GM18861 (cell line): Measurements from ENCODE around the gene DDI2.
"Not testable (repeated sequence)": the region's sequence is repeated elsewhere in the genome, so short reads cannot be mapped to it uniquely, and the experiment has no call there.

Experiments used
- ATAC-seq: cut with Tn5 transposase; IDR thresholded peaks from one replicate; pipeline ENCODE4 v1.9.1; 2021; ENCODE audit not compliant: unreplicated experiment

The DDI2 gene

GRCh38 chr1:15633756-15634420, 16.6 kb downstream of the DDI2 start:
- ATAC-seq: no peak

GRCh38 chr1:15636436-15636835, 19.2 kb downstream of the DDI2 start:
- no peak for ATAC-seq

GRCh38 chr1:15637826-15638225, 20.6 kb downstream of the DDI2 start:
- ATAC-seq: no peak

GRCh38 chr1:15639262-15639661, 22.0 kb downstream of the DDI2 start:
- no peak for ATAC-seq

GRCh38 chr1:15639931-15640330, 22.7 kb downstream of the DDI2 start:
- ATAC-seq: no peak

- ATAC-seq: no peak
Measured at GRCh38 chr1:15640667-15641066, 23.4 kb downstream of the DDI2 start.

GRCh38 chr1:15649937-15650336, 32.7 kb downstream of the DDI2 start:
- ATAC-seq: no peak

GRCh38 chr1:15650433-15650832, 33.2 kb downstream of the DDI2 start:
- ATAC-seq: no peak

- ATAC-seq: not testable (repeated sequence)
Measured at GRCh38 chr1:15652130-15652529, 34.9 kb downstream of the DDI2 start.

GRCh38 chr1:15654091-15654690, 36.9 kb downstream of the DDI2 start:
- no peak for ATAC-seq

- ATAC-seq: no peak
Measured at GRCh38 chr1:15656464-15656863, 39.2 kb downstream of the DDI2 start.

GRCh38 chr1:15657021-15657420, 39.8 kb downstream of the DDI2 start:
- no peak for ATAC-seq

GRCh38 chr1:15660151-15660550, 42.9 kb downstream of the DDI2 start:
- ATAC-seq: no peak

GRCh38 chr1:15662477-15662876, 45.2 kb downstream of the DDI2 start:
- no peak for ATAC-seq

- no peak for ATAC-seq
Measured at GRCh38 chr1:15663925-15664324, 46.7 kb downstream of the DDI2 start.

GRCh38 chr1:15667362-15667761, 50.1 kb downstream of the DDI2 start:
- no peak for ATAC-seq

- no peak for ATAC-seq
Measured at GRCh38 chr1:15668089-15668754, 51.0 kb downstream of the DDI2 start.

GRCh38 chr1:15669074-15669473, 51.8 kb downstream of the DDI2 start:
- no peak for ATAC-seq

- no peak for ATAC-seq
Measured at GRCh38 chr1:15669864-15670263, 52.6 kb downstream of the DDI2 start.

GRCh38 chr1:15671430-15671829, 54.2 kb downstream of the DDI2 start:
- no peak for ATAC-seq

GRCh38 chr1:15674386-15675159, 57.3 kb downstream of the DDI2 start:
- no peak for ATAC-seq

GRCh38 chr1:15676010-15676409, 58.8 kb downstream of the DDI2 start:
- ATAC-seq: no peak
